AG04449 (cell line): ENCODE measurements around the gene CDK3.
"Not testable (repeated sequence)": the region's sequence is repeated elsewhere in the genome, so short reads cannot be mapped to it uniquely, and the experiment has no call there.

Source experiments
- CTCF ChIA-PET: fragments of 350-600 bp; formaldehyde crosslinking; extraction: SDS; loops from one replicate; lab custom pipeline; 2021; ENCODE audit warnings: antibody characterized with exemption; lab: Yijun Ruan, JAX
- POLR2A ChIA-PET: fragments of 400-600, 350-600 bp; formaldehyde crosslinking; extraction: SDS; loops from one replicate; lab custom pipeline; 2020; ENCODE audit warnings: antibody characterized with exemption, inconsistent platforms; lab: Yijun Ruan, JAX
- DNase-seq: peaks from one replicate; pipeline ENCODE4 v3.0.0-alpha.2; 2010; ENCODE audit warnings: low read depth, low spot score
- H3K4me3 ChIP-seq: 2 replicates; pipeline ENCODE4 v1.5.1; 2011; ENCODE audit warnings: low read depth, mild to moderate bottlenecking, control low read depth, low read length
- TF ChIP-seq, protein P1 (sequence below): IDR thresholded peaks from one replicate; pipeline ENCODE4 v1.5.1; 2011; ENCODE audit warnings: mild to moderate bottlenecking, moderate library complexity, low read length, control low read depth, inconsistent platforms; ENCODE audit not compliant: insufficient read depth; ENCODE audit errors: missing control alignments

CDK3 gene

DNA sequence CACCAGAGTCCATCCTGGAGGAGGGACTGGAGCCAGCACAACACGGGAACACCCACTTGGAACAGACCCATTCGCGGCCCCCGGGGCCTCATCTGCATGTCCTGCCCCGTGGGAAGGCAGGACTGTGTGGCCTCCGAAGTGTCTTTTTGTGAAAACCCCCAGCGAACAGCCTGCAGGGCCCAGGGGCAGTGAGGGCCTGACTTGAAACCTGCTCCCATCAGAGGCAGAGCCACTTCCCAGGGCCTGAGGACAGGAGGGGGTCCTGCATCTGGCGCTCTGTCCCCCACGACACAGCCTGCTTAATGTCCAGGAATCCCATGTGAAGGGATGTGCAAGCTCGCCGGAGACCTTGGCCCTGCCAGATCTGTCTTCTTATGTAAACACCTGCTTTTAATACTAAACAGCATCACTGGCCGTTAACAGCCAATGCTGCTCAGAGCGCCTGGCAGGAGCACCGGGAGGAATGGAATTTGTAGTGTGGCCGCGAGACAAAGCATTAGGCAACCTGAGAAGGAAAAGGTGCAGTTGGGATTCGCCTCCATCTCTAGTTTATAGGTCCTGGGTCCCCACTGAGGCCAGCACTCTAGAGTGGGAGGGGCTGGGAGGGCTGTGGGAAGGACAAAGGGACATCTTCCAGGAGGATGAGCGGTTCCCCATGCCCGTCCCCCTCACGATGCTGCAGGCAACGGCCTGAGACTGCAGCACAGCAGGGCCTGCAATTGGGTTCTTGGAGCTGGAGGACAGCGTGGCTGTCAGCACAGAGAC is 36.0 kb downstream of the CDK3 start:
- no peak for DNase-seq
- ChIA-PET CTCF (interaction anchor here (0.9 to 7.4 kb wide), 3 partner anchors 12 to 31 kb away, joined by 3 to 52 read pairs (median 5); no protein-coding TSS in a partner anchor), POLR2A (no interaction called here)
- H3K4me3 ChIP-seq, result no peak overlapping the region
- TF ChIP-seq, protein P1, sequence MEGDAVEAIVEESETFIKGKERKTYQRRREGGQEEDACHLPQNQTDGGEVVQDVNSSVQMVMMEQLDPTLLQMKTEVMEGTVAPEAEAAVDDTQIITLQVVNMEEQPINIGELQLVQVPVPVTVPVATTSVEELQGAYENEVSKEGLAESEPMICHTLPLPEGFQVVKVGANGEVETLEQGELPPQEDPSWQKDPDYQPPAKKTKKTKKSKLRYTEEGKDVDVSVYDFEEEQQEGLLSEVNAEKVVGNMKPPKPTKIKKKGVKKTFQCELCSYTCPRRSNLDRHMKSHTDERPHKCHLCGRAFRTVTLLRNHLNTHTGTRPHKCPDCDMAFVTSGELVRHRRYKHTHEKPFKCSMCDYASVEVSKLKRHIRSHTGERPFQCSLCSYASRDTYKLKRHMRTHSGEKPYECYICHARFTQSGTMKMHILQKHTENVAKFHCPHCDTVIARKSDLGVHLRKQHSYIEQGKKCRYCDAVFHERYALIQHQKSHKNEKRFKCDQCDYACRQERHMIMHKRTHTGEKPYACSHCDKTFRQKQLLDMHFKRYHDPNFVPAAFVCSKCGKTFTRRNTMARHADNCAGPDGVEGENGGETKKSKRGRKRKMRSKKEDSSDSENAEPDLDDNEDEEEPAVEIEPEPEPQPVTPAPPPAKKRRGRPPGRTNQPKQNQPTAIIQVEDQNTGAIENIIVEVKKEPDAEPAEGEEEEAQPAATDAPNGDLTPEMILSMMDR, result no peak

DNA sequence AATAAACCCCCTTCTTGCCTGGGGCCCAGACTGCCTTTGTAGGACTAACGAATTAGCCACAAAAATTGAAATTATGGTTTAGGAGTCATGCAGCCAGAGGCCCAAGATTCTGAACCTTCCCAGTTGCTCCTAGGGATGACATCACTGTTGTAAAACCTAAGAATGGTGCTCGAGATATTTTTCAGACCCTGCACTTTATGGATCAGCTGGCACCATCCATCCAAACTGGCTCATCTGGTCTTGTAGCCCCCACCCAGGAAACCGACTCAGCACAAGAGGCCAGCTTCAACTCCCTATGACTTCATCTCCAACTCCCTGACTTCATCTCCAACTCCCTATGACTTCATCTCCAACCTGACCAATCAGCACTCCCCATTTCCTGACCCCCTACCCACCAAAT is 37.4 kb downstream of the CDK3 start:
- H3K4me3 ChIP-seq, result no peak overlapping the region
- TF ChIP-seq, protein P1, result no peak
- no peak for DNase-seq
- ChIA-PET CTCF (interaction anchor here (1.3 to 7.4 kb wide), 2 partner anchors 24 to 242 kb away, joined by 3 to 52 read pairs; no protein-coding TSS in a partner anchor), POLR2A (no interaction called here)

DNA sequence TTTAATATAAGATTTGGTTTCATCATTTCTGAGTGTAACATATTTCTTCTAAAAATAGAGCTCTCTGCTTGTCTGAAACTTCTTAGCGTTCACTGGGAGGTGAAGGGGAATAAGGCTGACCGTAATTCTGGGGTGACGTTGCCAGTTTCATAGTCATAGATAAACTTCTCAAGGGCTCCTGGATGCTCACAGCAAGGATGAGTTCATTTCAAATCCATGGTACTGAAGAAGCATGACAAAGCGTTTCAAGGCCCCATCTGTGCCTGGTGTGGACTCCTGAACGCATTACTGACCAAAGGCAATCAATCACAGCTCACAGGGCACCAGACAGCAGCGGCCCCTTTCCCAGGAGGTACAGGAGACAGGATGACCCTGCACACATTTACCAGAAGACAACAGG is 38.5 kb downstream of the CDK3 start:
- TF ChIP-seq, protein P1, result no peak
- DNase-seq, result no peak
- no peak overlapping the region for H3K4me3 ChIP-seq
- ChIA-PET POLR2A (no interaction called here), CTCF (interaction anchor here (7.4 kb wide), 1 partner anchor 25 kb away, joined by 52 read pairs; no protein-coding TSS in a partner anchor)

DNA sequence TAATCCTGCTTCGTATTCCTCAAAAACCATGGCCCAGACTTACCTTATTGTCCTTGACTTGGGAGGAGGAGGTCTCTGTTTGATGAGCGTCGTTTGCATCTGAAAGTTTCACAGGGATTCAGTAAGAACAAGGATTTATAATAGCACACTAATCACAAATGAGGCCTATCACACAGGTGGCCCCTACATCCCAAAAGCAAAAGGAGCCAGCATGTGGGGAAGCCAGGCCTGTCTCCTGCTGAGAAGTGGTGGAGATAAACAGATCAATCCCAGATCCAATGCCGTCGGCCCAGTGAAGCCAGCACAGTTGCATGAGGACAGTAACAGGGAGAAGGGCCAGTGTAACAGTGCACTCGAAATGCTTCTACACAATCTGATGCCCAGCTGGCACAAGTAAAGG is 39.7 kb downstream of the CDK3 start:
- ChIA-PET CTCF (interaction anchor here (7.4 kb wide), 1 partner anchor 27 kb away, joined by 52 read pairs; no protein-coding TSS in a partner anchor), POLR2A (no interaction called here)
- H3K4me3 ChIP-seq, result no peak overlapping the region
- TF ChIP-seq, protein P1, result no peak
- DNase-seq, result no peak

DNA sequence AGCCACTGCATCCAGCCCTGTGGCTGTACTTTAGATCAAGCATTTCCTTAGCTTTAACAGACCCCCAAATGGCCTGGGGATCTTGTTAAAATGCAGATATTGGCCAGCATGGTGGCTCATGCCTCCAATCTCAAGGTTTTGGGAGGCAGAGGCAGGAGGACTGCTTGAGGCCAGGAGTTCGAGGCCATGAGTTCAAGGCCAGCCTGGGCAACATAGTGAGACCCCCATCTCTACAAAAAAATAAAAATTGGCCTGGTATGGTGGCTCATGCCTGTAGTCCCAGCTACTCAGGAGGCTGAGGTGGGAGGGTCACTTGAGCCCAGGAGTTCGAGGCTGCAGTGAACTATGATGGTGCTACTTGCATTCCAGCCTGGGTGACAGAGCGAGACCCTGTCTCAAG is 42.2 kb downstream of the CDK3 start:
- POLR2A ChIA-PET, DNase-seq, H3K4me3 ChIP-seq: not testable (repeated sequence)
- CTCF ChIA-PET, result interaction anchor here (1.0 to 7.4 kb wide), 2 partner anchors 10 to 29 kb away, joined by 5 to 52 read pairs; no protein-coding TSS in a partner anchor

DNA sequence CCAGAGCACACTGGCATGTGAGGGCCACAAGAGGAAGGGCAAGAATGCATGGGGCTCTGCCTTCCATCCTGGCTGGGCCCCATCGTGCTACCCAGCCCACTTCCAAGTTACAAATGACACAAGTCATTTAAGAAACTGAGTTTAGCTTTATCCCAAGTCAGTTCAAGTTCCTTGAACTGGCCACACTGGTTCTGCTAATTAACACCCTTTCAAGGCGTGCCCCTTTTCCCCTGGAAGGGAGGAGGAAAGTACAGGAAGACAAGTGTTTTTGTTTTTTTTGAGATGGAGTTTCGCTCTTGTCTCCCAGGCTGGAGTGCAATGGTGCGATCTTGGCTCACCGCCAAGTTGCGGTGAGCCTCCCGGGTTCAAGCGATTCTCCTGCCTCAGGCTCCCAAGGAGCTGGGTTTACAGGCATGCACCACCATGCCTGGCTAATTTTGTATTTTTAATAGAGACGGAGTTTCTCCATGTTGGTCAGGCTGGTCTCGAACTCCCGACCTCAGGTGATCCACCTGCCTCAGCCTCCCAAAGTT is 43.9 kb downstream of the CDK3 start:
- DNase-seq, H3K4me3 ChIP-seq, POLR2A ChIA-PET: not testable (repeated sequence)
- CTCF ChIA-PET, result interaction anchor here (1.0 kb wide), 1 partner anchor 32 kb away, joined by 3 read pairs; no protein-coding TSS in a partner anchor

DNA sequence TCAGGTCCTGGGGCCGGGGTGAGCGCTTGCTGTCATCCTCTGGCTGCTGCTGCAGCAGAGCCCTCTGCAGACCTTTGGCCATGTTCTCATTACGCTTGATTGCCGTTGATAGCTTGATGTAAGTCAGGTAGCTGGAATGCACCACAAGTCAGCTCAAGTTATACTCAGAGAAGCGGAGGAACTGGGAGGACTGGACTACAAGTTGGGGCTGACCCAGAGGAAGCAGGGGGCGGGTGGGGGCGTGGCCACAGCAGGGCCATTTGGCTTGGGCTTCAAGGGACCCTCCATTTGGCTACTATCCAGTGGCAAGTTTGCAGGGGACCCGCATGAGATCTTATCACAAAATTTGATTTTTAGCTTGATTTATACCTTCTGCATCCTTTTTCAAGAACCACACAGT is 45.4 kb downstream of the CDK3 start:
- POLR2A ChIA-PET, result no interaction called here
- CTCF ChIA-PET, result interaction anchor here (0.8 to 2.1 kb wide), 4 partner anchors 13 to 234 kb away, joined by 3 to 12 read pairs (median 6); no protein-coding TSS in a partner anchor
- TF ChIP-seq, protein P1, result no peak
- H3K4me3 ChIP-seq, result no peak overlapping the region
- no peak for DNase-seq
